ENCODE results near the gene CNTNAP4. TPM values are rescaled to one million over a fixed set of nuclear protein-coding genes. Genes with fewer than 3 reads are reported as not detected.

The CNTNAP4 gene
- total RNA-seq, 4 donors from 2014 or later = not detected

DNA sequence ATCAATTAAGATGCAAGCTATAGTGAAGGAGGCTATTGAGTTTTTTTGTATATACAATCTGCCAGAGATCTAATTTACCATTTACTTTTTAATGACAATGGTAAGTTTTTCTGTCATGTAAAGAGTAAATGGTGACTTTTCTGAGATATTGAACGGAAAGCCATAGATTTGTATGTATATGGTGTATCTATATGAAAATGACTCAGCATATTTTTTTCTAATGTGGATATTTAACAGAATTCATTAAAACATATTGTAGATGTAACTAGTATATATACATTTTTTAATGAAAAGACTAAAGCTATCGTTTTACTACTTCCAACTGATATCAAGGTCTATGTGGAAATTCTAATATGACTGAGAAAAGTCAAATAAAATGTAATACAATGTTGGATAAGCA is 34.1 kb downstream of the CNTNAP4 start:
- DNase-seq = no peak
- intact Hi-C loops (cut with DNase I; ENCODE audit: low total_unique reads) = no loop called here
- Histone ChIP-seq H3K27me3 (no peaks in the 10 kb centered on the region), H3K27ac (no peak overlapping the region), H3K36me3 (no peaks in the 10 kb centered on the region), H3K4me1 (no peaks in the 10 kb centered on the region), H3K9me3 (no peaks in the 10 kb centered on the region), H3K4me3 (no peak overlapping the region)
- TF ChIP-seq EP300 (IDR thresholded peaks at IDR 0.05; ENCODE audit: low read depth) (no peak), POLR2AphosphoS5 (IDR thresholded peaks at IDR 0.05) (no peak), POLR2A (IDR thresholded peaks at IDR 0.05) (no peak)
- TF ChIP-seq, protein P1, sequence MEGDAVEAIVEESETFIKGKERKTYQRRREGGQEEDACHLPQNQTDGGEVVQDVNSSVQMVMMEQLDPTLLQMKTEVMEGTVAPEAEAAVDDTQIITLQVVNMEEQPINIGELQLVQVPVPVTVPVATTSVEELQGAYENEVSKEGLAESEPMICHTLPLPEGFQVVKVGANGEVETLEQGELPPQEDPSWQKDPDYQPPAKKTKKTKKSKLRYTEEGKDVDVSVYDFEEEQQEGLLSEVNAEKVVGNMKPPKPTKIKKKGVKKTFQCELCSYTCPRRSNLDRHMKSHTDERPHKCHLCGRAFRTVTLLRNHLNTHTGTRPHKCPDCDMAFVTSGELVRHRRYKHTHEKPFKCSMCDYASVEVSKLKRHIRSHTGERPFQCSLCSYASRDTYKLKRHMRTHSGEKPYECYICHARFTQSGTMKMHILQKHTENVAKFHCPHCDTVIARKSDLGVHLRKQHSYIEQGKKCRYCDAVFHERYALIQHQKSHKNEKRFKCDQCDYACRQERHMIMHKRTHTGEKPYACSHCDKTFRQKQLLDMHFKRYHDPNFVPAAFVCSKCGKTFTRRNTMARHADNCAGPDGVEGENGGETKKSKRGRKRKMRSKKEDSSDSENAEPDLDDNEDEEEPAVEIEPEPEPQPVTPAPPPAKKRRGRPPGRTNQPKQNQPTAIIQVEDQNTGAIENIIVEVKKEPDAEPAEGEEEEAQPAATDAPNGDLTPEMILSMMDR (IDR thresholded peaks at IDR 0.05) = no peak
- 69 to 76% methylated on average over 2 of the region's 2 CpGs for WGBS, 2 donors (ENCODE audit: low coverage in 1 of 2)
- in situ Hi-C loops (cut with MboI; ENCODE audit: low pct_ligation_motif_present in 1 of 4, low pct_unique_long_range_greater_than_20kb in 1 of 4, low sequenced_read_pairs in 3 of 4) = no loop called here

DNA sequence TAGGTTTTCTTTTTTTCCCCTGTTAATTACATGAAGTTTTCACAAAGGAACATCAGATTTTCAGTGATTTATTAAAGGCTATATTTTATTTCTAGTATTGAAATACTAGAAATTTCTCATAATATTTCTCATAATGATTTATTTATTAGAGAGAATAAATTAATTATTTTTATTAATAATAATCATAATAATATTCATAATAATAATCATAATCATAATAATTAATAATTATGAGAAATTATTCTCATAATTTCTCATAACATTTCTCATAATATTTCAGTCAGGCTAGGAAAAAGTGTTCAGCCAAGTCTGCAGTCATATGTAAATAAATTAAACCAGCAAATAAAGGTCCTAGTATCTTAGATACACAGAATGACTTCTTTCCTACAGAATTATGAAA is 41.4 kb downstream of the CNTNAP4 start:
- in situ Hi-C loops (cut with MboI; ENCODE audit: low pct_ligation_motif_present in 1 of 4, low pct_unique_long_range_greater_than_20kb in 1 of 4, low sequenced_read_pairs in 3 of 4) = no loop called here

DNA sequence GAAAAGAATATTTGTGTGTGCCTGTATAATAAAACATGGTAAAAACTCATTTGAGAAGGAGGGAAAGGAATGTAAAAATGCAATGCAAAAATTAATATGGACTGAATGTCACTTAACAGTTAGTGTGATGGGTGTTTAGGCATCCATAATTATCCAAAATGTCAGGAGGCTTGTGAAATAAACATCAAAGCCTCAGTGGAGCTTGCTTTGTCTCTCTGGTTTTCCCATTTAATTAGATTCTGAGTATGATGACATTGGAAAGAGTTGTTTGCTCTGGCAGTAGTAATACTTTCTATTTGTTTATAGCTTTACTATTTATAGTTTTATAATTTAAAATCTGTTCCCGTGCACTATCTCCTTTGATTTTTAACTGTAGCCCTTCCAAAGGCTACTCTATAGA is 51.9 kb downstream of the CNTNAP4 start:
- 32 to 33% methylated on average over 1 of the region's 1 CpG for WGBS, 2 donors (ENCODE audit: low coverage in 1 of 2)
- Histone ChIP-seq H3K4me1 (no peaks in the 10 kb centered on the region), H3K4me3 (no peak overlapping the region), H3K9me3 (no peaks in the 10 kb centered on the region), H3K36me3 (no peaks in the 10 kb centered on the region), H3K27ac (no peak overlapping the region), H3K27me3 (no peaks in the 10 kb centered on the region)
- no peak for DNase-seq
- in situ Hi-C loops (cut with MboI; ENCODE audit: low pct_ligation_motif_present in 1 of 4, low pct_unique_long_range_greater_than_20kb in 1 of 4, low sequenced_read_pairs in 3 of 4) (no loop called here), intact Hi-C loops (cut with DNase I; ENCODE audit: low total_unique reads) (no loop called here)
- TF ChIP-seq POLR2A (IDR thresholded peaks at IDR 0.05) (no peak), EP300 (IDR thresholded peaks at IDR 0.05; ENCODE audit: low read depth) (no peak)

More for the DNA sequence above, 41.4 kb downstream of the CNTNAP4 start:
- Histone ChIP-seq H3K27me3 (no peaks in the 10 kb centered on the region), H3K9me3 (no peaks in the 10 kb centered on the region), H3K4me3 (no peak overlapping the region), H3K4me1 (no peaks in the 10 kb centered on the region), H3K27ac (no peak overlapping the region), H3K36me3 (no peaks in the 10 kb centered on the region)
- TF ChIP-seq EP300 (IDR thresholded peaks at IDR 0.05; ENCODE audit: low read depth) = no peak
- DNase-seq = no peak
- intact Hi-C loops (cut with DNase I; ENCODE audit: low total_unique reads) = no loop called here

DNA sequence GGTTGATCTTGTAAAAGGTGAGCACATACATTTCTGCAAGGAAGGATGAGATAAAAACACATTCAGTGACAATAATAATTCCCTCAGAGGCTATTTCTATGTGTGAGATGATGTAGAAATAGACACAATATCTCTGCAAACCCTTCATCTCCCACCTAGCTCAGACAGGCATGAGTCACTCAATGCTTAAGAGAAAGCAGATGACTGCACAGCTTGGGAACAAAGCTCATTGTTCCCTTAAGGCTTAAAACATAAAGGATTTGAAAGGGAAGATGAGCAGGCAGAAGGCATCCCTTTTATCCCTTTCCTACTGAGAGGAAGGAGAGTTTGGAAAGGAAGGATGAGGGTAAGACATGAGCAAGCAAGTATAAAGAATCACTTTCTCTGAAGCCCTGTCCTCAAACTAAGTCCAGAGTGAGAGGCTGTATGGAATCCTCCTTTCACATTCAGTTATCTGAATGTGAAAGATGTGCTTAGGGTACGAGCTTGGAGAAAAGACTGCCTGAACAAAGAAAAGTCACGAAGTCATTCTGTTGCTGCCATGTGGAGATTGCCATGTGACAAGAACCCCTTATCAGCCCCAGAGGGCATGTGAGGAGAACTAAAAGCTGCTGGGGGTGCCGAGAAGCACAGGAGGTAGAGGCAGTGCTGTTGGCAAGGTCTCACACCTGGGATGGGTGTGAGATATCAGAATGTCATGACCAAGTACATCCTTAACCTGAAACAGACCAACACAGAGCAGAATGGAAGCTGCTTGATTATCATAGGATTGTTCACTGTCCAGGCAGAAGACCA is 58.2 kb downstream of the CNTNAP4 start:
- in situ Hi-C loops (cut with MboI; ENCODE audit: low pct_ligation_motif_present in 1 of 4, low pct_unique_long_range_greater_than_20kb in 1 of 4, low sequenced_read_pairs in 3 of 4) (no loop called here), intact Hi-C loops (cut with DNase I; ENCODE audit: low total_unique reads) (no loop called here)
- no peak overlapping the region for H3K4me3 ChIP-seq
- 61 to 76% methylated on average over 3 of the region's 3 CpGs for WGBS, 2 donors (ENCODE audit: low coverage in 1 of 2)
- no peaks in the 10 kb centered on the region for H3K4me1 ChIP-seq
- TF ChIP-seq, protein P1 (IDR thresholded peaks at IDR 0.05) = no peak
- TF ChIP-seq POLR2A (IDR thresholded peaks at IDR 0.05) = no peak
- no peak for TF ChIP-seq POLR2AphosphoS5 (IDR thresholded peaks at IDR 0.05)
- H3K9me3 ChIP-seq = no peaks in the 10 kb centered on the region
- no peaks in the 10 kb centered on the region for H3K27me3 ChIP-seq
- no peaks in the 10 kb centered on the region for H3K36me3 ChIP-seq
- DNase-seq = no peak
- no peak overlapping the region for H3K27ac ChIP-seq

DNA sequence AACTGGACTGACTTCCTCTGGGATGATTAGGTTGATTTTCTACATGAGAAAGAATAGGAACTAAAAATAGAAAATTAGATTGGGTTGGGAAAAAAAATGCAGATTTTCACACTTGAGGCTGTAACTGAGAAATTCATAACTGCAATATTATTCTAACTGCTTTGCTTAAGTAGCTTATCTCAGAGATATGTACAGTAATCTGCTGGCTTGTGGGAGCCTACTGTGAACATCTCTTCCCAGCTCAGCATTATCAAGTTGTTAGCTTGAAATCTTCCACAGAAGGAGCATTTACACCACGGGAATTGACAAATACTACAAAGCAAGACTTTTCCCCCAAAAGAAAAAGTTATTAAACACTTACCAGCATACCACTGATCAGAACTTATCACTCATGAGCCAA is 58.9 kb downstream of the CNTNAP4 start:
- intact Hi-C loops (cut with DNase I; ENCODE audit: low total_unique reads) = no loop called here
- Histone ChIP-seq H3K4me1 (no peaks in the 10 kb centered on the region), H3K9me3 (no peaks in the 10 kb centered on the region), H3K4me3 (no peak overlapping the region), H3K27ac (no peak overlapping the region), H3K36me3 (no peaks in the 10 kb centered on the region), H3K27me3 (no peaks in the 10 kb centered on the region)
- 50 to 78% methylated on average over 1 of the region's 1 CpG for WGBS, 2 donors (ENCODE audit: low coverage in 1 of 2)
- in situ Hi-C loops (cut with MboI; ENCODE audit: low pct_ligation_motif_present in 1 of 4, low pct_unique_long_range_greater_than_20kb in 1 of 4, low sequenced_read_pairs in 3 of 4) = no loop called here
- no peak for DNase-seq
- TF ChIP-seq POLR2A (IDR thresholded peaks at IDR 0.05) (no peak), POLR2AphosphoS5 (IDR thresholded peaks at IDR 0.05) (no peak), EP300 (IDR thresholded peaks at IDR 0.05; ENCODE audit: low read depth) (no peak)
- TF ChIP-seq, protein P1 (IDR thresholded peaks at IDR 0.05) = no peak
